Cerebellar cortex (tissue), 1 donor: Measurements from ENCODE around the gene ADAT3.
"Not testable (repeated sequence)": the region's sequence is repeated elsewhere in the genome, so short reads cannot be mapped to it uniquely, and the experiment has no call there.

Source experiments
- DNase-seq: peaks from one replicate; pipeline ENCODE4 v3.0.0-alpha.2; 2015; ENCODE audit warnings: low spot score

ADAT3 gene

GRCh38 chr19:1882786-1883692 lies 22.2 kb upstream of the ADAT3 start:
- DNase-seq = no peak

DNA sequence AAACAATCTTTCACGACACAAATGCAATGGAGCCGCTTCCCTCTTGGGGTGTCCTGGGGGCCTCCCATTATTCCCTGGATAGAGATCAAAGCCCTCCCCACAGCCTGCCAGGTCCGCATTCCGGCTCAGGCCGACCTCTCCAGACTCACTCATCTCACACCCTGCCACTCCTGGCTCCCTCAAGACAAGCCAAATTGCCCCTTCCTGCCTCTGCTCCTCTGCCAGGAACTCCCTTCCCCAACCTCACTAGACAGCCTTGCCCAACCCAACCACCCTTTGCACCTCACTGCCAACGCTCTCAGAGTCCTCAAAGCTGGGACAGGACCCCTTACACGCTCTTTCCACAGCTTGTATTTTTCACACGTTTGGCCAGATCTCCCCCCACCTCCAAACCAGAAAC lies 21.4 kb upstream of the ADAT3 start:
- no peak for DNase-seq

DNA sequence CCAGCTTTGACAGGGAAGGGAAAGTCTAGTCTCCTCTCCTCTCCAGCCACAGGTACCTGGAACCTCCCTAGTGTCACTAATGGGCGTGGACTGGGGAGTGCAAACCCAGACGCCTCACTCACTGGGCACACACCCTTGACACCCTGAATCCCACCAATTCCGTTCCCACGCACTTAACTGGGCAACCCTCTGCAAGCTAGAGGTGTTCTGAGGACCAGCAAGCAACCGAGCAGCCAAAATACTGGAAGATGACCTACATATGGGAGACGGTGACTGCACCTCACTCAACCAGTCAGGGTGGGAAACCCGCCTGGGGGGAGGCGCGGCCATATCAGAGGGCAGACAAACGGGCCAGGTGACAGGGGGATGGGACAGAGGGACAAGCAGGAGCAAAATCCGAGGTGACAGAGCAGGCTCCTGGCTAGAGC lies 20.9 kb upstream of the ADAT3 start:
- no peak for DNase-seq

DNA sequence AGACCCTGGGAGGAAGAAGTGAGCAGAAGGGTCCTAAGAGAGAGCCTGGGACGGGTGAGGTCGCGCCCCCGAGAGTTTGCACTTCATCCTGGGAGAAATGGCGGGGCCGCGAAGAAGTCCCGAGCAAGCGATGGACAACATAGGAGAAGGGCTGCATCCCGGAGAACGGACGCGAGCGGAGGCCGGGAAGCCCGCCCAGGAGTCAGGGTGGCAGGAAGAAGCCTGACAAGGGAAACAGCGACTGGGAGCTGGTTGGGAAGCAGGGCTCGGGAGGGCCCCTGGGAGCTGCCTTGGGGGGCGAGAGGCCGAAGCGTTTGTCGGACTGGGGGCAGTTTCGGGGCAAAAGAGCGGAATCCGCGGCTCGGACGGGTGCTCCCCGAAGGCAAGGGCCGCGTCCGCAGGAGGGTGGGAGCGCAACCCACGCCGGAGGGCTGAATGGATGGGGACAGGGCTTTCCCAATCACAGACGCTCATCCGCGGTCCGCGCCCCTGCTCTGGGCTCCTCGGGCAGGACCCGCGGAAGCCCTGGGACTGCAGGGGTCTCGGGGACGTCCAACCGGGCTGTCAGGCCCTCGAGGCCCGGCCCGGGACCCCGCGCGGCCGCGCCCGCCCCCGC lies 20.4 kb upstream of the ADAT3 start:
- DNase-seq = no peak

DNA sequence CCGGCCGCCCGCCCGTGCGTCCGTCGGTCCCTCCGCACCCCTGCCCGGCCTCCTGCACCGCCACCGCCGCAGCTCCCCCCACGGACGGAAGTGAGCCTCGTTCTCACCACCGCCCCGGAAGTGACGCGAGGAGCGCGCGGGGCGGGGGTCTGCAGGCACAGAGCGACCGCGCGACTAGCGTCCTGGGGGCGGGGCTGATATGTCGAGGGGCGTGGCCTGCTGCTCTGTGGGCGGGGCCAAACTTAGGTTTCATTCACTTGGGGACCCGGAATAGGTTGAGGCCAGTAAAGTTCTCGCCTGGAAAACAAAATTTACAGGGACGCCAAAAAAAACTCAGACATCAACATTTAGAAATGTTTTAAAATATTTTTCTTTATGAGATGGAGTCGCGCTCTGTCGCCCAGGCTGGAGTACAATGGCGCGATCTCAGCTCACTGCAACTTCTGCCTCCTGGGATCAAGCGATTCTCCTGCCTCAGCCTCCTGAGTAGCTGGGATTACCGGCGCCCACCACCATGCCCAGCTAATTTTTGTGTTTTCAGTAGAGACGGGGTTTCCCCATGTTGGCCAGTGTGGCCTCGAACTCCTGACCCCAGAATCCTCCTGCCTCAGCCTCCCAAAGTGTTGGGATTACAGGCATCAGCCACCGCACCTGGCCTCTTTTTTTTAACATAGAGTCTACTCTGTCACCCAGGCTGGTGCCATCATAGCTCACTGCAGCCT lies 19.6 kb upstream of the ADAT3 start, which contains the start of gene ABHD17A:
Gene ABHD17A, minus strand, starts transcription at position 99 of the 722 bp plus-strand sequence. CDS start 3,930 bp downstream, outside the sequence.
- DNase-seq = peak; percentile 92

DNA sequence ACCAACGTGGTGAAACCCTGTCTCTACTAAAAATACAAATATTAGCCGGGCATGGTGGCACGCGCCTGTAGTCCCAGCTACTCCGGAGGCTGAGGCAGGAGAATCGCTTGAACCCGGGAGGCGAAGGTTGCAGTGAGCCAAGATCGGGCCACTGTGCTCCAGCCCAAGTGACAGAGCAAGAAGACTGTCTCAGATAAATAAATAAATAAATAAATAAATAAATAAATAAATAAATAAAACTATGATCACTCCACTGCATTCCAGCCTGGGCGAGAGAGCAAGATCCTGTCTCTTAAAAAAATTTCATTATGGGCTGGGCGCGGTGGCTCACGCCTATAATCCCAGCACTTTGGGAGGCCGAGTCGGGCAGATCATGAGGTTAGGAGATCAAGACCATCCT lies 18.8 kb upstream of the ADAT3 start:
- DNase-seq = not testable (repeated sequence)

DNA sequence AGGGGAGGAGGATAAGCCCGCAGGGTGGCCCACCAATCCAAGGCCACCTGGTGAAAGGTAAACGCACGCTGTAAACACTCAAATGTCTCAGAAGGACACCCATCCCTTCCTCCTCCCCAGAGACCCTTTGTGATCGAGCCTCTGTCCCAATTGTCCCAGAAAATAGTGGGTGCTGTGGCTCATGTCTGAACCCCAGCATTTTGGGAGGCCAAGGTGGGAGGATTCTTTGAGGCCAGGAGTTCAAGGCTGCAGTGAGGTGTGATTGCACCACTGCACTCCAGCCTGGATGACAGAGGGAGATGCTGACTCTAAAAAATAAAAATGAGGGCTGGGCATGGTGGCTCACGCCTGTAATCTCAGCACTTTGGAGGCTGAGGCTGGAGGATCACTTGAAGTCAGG lies 16.8 kb upstream of the ADAT3 start:
- no peak for DNase-seq

DNA sequence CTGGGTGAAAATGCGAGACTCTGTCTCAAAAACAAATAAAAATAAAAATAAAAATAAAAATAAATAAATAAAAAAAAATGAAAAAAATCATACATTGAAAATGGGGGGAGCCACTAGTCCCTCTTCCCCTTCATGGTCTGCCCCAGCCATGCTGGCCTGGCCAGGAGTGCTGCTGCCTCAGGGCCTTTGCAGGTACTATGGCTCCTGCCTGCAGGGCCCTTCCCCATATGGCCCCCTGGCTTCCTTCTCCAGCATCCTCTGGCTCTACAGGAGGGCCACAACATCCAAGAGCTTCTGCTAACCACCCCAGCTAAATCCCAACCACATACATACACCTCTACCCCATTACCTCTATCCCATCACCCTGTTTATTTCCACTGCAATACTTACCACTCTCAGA lies 15.3 kb upstream of the ADAT3 start:
- no peak for DNase-seq

GRCh38 chr19:1893791-1894190 lies 11.4 kb upstream of the ADAT3 start:
- no peak for DNase-seq

DNA sequence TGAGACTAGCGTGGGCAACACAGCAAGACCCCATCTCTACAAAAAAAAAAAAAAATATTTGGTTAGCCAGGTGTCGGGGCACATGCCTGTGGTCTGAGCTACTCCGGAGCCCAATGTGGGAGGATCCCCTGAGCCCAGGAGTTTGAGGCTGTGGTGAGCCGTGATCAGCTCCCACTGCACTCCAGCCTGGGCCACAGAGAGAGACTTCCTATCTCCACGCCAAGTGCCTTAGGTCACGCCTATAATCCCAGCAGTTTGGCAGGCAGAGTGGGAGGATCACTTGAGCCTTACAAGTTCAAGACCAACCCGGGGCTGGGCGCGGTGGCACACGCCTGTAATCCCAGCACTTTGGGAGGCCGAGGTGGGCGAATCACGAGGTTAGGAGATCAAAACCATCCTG lies 8.7 kb upstream of the ADAT3 start:
- DNase-seq = no peak

DNA sequence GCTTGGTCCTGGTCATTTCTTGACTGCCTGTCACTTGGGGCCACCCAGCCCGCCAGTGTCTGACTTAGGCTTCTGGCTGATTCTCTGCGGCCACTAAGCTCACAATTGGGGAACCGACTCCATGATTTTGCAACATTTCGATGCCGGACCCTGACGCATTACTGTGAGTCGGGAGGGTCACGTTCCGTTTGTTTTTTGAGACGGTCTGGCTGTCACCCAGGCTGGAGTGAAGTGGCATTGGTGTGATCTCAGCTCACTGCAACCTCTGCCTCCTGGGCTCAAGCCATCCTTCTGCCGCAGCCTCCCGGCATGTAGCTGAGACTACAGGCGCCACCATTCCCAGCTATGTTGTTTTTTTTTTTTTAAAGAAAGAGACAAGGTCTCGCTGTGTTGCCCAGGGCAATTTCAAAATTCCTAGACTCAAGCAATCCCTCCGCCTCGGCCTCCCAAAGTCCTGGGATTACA lies 3.2 kb upstream of the ADAT3 start:
- DNase-seq = no peak

GRCh38 chr19:1902923-1903322 lies 2.3 kb upstream of the ADAT3 start:
- no peak for DNase-seq

DNA sequence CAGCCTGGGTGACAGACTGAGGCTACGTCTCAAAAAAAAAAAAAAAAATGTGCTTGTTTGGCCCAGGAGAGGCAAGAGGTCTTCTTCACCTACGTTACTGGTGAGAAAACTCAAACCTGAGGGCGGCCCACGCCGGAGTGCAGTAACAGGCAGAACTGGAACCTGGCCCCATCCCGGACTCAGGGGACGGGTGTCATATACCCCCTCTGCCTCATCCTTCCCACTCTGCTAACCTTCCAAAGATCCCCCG lies 414 bp upstream of the ADAT3 start:
- DNase-seq = no peak

- no peak for DNase-seq
Measured at GRCh38 chr19:1905863-1906375, 720 bp downstream of the ADAT3 start.

DNA sequence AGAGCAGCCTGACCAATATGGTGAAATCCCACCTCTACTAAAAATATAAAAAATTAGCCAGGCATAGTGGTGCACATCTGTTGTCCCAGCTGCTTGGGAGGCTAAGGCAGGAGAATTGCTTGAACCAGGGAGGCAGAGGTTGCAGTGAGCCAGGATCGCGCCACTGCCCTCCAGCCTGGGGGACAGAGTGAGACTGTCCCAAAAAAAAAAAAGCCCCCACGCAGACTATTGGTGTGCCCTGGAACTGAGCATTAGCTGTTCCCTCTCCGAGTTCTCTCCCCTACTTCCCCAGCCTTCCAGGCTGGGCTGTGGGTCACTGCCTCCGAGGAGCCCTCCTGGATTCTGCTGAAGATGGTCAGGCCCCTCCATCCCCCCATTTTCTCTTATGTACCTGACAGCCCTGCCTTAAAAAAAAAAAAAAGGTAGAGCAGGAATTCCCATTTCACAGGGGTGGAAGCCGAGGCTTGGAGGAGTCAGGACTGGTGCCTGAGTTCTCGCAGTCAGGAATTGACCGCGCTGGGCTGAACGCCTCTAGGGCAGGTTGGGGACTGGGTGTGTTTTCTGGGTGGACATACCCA lies 1.9 kb downstream of the ADAT3 start:
- DNase-seq = no peak

GRCh38 chr19:1907563-1908363 lies 2.6 kb downstream of the ADAT3 start:
- no peak for DNase-seq

- DNase-seq = no peak
Measured at GRCh38 chr19:1908364-1908678, 3.1 kb downstream of the ADAT3 start.

- no peak for DNase-seq
Measured at GRCh38 chr19:1909761-1910080, 4.5 kb downstream of the ADAT3 start.

GRCh38 chr19:1910177-1910576 lies 5.0 kb downstream of the ADAT3 start:
- DNase-seq = peak; percentile 52

DNA sequence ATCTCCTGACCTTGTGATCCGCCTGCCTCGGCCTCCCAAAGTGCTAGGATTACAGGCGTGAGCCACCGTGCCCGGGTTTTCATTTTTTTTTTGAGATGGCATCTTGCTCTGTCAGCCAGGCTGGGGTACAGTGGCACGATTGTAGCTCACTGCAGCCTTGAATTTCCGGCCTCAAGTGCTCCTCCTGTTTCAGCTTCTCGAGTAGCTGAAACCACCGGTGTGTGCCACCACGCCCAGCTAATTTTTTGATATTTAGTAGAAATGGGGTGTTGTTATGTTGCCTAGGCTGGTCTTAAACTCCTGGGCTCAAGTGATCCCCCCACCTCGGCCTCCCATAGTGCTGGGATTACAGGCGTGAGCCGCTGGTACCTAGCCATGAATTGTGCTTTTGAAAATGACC lies 5.9 kb downstream of the ADAT3 start:
- DNase-seq = no peak

DNA sequence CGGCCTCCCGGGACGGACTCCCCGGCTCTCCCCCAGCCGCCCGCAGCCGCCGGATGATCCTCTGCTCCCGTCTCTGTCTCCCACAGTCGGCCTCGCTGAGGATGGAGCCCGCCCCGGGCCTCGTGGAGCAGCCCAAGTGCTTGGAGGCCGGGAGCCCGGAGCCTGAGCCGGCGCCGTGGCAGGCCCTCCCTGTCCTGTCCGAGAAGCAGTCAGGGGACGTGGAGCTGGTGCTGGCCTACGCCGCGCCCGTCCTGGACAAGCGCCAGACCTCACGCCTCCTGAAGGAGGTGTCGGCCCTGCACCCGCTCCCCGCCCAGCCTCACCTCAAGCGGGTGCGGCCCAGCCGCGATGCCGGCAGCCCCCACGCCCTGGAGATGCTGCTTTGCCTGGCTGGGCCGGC lies 6.8 kb downstream of the ADAT3 start:
- no peak for DNase-seq
